GM19397 (cell line): ENCODE results near the gene FOXN4.

Experiments
- ATAC-seq: cut with Tn5 transposase; IDR thresholded peaks from one replicate; pipeline ENCODE4 v1.9.1; 2021; ENCODE audit warnings: mild to moderate bottlenecking, moderate library complexity; ENCODE audit not compliant: unreplicated experiment

Gene FOXN4

GRCh38 chr12:109261087-109261486 is 48.0 kb downstream of the FOXN4 start:
- no peak for ATAC-seq

GRCh38 chr12:109259545-109259895 is 49.6 kb downstream of the FOXN4 start:
- no peak for ATAC-seq

- ATAC-seq: no peak
Measured at GRCh38 chr12:109258607-109259544, 50.2 kb downstream of the FOXN4 start.

- ATAC-seq: no peak
Measured at GRCh38 chr12:109258201-109258600, 50.9 kb downstream of the FOXN4 start.

- no peak for ATAC-seq
Measured at GRCh38 chr12:109256011-109256410, 53.1 kb downstream of the FOXN4 start.

- ATAC-seq: no peak
Measured at GRCh38 chr12:109255377-109255776, 53.7 kb downstream of the FOXN4 start.

- no peak for ATAC-seq
Measured at GRCh38 chr12:109253913-109254544, 55.1 kb downstream of the FOXN4 start.

- ATAC-seq: no peak
Measured at GRCh38 chr12:109252799-109253198, 56.3 kb downstream of the FOXN4 start.

- no peak for ATAC-seq
Measured at GRCh38 chr12:109250523-109250922, 58.6 kb downstream of the FOXN4 start.

- no peak for ATAC-seq
Measured at GRCh38 chr12:109247831-109248654, 61.0 kb downstream of the FOXN4 start.

- no peak for ATAC-seq
Measured at GRCh38 chr12:109246221-109246620, 62.9 kb downstream of the FOXN4 start.

GRCh38 chr12:109244073-109244472 is 65.0 kb downstream of the FOXN4 start:
- no peak for ATAC-seq

GRCh38 chr12:109241936-109242335 is 67.1 kb downstream of the FOXN4 start:
- no peak for ATAC-seq

GRCh38 chr12:109240365-109240764 is 68.7 kb downstream of the FOXN4 start:
- no peak for ATAC-seq

- ATAC-seq: no peak
Measured at GRCh38 chr12:109239691-109240090, 69.4 kb downstream of the FOXN4 start.

- ATAC-seq: no peak
Measured at GRCh38 chr12:109239179-109239578, 69.9 kb downstream of the FOXN4 start.

GRCh38 chr12:109236257-109236656 is 72.8 kb downstream of the FOXN4 start:
- no peak for ATAC-seq

GRCh38 chr12:109234012-109234411 is 75.1 kb downstream of the FOXN4 start:
- ATAC-seq: no peak

GRCh38 chr12:109232731-109233130 is 76.4 kb downstream of the FOXN4 start:
- ATAC-seq: no peak

GRCh38 chr12:109230193-109230592 is 78.9 kb downstream of the FOXN4 start:
- no peak for ATAC-seq

GRCh38 chr12:109228664-109229063 is 80.4 kb downstream of the FOXN4 start:
- ATAC-seq: no peak
